Stimulated activated CD8-positive, alpha-beta memory T cell treated with anti-CD3 and anti-CD28 coated beads, Interleukin-7, amount 100 ng/mL, for 1 hour (primary cell): Measurements from ENCODE around the gene ITIH2.
"Not testable (repeated sequence)": the region's sequence is repeated elsewhere in the genome, so short reads cannot be mapped to it uniquely, and the experiment has no call there.

Experiments
- DNase-seq, 2 donors: peaks; one replicate each; pipeline ENCODE4 v3.0.0-alpha.2; 2020; ENCODE audit warnings: low read depth in 2 of 2

ITIH2 gene, protein sequence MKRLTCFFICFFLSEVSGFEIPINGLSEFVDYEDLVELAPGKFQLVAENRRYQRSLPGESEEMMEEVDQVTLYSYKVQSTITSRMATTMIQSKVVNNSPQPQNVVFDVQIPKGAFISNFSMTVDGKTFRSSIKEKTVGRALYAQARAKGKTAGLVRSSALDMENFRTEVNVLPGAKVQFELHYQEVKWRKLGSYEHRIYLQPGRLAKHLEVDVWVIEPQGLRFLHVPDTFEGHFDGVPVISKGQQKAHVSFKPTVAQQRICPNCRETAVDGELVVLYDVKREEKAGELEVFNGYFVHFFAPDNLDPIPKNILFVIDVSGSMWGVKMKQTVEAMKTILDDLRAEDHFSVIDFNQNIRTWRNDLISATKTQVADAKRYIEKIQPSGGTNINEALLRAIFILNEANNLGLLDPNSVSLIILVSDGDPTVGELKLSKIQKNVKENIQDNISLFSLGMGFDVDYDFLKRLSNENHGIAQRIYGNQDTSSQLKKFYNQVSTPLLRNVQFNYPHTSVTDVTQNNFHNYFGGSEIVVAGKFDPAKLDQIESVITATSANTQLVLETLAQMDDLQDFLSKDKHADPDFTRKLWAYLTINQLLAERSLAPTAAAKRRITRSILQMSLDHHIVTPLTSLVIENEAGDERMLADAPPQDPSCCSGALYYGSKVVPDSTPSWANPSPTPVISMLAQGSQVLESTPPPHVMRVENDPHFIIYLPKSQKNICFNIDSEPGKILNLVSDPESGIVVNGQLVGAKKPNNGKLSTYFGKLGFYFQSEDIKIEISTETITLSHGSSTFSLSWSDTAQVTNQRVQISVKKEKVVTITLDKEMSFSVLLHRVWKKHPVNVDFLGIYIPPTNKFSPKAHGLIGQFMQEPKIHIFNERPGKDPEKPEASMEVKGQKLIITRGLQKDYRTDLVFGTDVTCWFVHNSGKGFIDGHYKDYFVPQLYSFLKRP

DNA sequence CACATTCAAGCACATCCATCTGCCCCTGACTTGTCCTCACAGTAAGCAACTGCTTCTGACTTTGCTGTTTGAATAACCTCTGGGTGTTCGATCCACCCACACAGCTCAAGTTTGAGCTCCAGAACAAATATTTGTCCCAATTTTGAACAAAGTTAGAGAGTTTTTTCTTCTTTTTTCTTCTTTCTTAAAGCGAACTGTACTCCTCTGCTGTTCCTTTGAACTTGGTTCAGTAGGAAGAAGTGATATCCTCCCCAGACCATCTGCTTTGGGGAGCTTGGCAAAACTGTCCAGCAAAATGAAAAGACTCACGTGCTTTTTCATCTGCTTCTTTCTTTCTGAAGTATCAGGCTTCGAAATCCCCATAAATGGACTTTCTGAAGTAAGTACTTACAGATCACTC lies at the start of gene ITIH2:
ITIH2 (plus strand) TSS at position 177 of the 400 bp plus-strand sequence; CDS start at position 296, 119 bp downstream.
- DNase-seq = no peak

DNA sequence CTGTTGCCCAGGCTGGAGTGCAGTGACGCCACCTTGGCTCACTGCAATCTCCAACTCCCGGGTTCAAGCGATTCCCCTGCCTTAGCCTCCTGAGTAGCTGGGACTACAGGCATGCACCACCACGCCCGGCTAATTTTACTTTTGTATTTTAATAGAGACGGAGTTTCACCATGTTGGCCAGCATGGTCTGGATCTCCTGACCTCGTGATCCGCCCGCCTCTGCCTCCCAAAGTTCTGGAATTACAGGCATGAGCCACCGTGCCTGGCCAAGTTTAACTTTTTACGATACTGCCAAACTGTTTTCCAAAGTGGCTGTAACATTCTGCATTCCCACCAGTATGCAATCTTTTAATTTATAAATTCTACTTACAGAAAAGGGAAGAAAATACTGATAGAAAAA lies 46.0 kb upstream of the ITIH2 start:
- DNase-seq = not testable (repeated sequence)

DNA sequence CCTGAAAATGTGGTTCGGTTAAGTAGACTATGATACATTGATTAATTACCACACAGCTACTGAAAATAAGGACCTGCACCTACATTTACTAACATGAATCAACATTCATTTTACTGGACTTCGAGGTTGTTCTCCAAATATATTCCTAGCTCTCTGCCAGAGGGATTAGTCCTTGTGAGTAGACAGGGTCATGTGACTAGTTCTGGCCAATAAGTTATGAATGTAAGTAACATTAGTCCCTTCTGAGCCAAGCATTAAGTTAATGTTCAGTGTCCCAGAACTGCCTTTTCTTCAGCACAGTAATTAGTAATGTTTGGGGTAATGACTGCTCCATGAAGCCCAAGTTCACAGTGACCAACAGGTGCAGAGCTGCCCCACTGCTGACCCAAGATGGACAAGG lies 45.6 kb upstream of the ITIH2 start:
- DNase-seq = no peak

DNA sequence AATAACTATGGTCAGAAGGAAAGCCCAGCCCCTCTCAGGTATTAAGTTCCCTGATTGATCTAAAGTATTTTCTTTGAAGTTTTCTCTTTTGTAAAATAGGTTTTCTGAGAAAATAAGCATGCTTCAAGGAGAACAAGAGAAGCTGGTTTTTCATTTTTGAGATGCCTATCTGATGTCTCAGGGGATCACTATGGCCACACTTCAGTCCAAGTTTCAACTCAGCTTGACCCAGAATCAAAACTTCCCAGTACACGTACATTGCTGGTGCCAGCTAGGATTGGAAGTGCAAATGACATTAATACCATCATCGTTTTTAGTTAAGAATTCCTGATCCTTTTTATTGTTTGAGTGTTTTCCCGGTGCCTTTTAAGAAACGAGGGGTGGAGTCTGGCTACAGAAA lies 43.6 kb upstream of the ITIH2 start:
- no peak for DNase-seq

DNA sequence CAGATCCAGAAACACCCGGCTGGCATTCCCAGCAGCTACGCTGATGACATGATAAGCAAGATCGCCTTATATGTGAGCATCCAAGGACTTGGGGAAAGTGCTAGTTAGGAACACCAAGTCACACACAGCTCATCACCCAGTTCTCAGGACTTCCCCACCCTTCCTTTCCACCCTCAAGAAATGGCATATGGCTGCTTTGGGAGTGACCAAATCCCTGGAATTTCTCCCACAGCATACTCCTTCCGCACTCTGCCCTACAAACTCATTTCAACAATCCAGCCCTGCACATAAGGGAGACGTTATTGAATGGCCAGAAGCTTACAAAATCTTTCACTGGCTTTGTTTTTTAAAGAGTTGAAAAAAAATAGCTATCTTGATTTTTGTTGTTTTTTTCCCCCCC lies 40.6 kb upstream of the ITIH2 start:
- DNase-seq = no peak

DNA sequence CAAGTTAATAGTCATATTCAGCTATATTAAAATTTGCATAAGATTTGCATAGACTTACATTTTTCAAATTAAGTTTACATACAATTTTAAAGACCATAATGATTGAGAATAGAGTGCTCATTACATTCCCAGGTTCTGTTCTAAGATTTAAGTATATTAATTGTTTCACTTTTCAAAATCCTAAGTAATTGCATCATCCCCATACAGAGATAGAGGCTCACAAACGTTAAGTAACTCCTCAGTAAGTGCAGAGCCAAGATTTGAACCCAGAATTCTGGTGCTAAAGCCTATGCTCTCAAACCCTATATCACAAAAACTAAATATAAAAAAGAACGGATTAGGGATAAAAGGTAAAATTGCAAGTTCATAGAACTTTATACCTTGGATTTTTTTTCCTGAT lies 38.4 kb upstream of the ITIH2 start:
- DNase-seq = no peak

DNA sequence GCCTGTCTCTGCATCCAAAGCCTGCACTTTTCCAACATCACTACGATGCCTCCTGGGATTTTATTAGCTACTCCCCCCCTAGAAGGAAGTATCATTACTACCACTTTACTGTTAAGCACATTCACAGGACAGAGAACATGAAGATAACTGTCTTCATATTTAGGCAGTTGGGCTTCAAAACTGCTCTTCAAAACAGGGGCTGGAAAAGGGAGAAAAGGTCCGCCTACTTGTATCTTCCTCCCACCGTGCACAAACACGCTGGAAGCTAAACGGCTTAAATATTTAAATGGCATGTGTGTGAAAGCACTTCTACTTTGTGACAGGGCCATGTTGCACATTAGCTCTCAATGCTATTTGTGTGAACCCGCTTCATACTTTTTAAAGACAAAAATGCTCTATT lies 37.3 kb upstream of the ITIH2 start:
- no peak for DNase-seq

DNA sequence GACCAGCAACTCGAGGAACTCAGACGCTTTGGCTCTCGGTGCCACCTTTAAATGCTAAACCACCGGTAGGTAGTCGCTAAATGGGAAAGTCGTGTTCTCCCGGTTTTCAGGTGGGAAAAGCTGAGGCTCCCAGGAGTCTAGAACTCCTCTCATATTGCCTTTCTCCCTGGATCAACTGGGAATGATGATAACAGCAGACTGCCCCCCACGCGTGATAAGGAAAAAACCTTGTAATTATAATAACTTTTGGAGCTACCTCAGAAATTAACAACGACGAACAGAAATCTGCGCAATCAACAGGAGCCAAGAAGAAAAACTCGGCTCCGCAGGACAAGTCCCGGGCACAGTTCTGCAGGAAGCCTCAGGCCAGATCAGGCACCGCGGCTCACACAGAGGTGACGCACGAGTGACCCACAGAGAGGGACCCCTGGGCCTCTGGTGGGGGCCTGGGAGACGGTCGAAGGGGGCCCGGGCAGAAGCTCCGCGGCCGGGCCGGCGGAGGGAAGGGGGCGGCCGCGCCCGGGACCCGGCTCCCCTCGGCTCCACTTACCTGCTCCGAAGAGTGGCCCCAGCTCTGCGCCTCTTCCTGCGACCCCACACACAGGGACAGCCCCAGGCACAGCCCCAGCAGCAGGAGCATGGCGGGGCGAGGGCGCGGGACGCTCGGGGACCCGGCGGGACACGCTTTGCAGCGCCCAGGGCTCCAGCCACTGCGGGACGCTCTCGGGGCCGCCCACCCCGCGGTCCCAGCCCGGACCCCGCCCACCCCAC lies 36.7 kb upstream of the ITIH2 start, which contains the start of gene ITIH5:
ITIH5 (minus strand) TSS at position 714 of the 771 bp plus-strand sequence; CDS start at position 640, 74 bp downstream.
- DNase-seq = no peak

DNA sequence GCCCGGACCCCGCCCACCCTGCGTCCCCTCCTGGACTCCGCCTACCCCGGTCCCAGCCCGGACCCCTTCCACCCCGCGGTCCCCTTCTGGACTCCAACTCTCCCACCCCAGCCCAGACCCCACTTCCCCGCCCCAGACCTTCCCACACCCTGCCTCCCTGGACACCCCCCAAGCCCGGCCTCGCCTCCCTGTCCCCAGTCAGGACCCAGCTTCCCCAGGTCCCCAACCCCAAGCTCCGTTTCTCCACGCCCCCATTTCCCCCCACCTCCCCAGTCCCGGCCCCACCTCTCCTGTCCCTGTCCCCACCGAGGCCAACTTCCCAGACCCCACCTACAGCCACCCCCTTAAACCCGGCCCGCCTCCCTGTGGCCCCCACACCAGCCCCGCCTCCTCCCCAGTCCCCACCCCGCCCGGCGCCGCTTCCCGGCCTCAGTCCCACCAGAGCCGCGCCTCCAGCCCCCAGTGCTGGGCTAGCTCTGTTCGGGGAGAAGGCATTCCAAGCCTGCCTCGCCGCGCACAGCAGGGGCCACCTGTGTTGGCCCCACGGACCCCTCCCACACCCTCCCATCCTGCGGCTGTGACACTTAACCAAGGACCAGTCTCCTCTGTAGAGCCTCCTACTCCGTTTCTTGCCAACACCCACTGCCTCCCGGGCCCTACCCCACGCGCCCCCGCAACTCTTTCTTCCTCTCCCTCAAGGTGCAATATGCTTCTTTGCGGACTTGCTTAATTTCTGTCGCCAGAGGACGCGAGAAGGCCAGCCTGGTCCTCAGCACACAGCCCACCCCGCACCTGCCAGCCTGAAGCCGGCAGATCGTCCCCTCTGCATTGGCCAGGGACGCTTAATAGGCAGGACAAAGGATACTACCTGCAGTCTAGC lies 35.6 kb upstream of the ITIH2 start:
- no peak for DNase-seq

DNA sequence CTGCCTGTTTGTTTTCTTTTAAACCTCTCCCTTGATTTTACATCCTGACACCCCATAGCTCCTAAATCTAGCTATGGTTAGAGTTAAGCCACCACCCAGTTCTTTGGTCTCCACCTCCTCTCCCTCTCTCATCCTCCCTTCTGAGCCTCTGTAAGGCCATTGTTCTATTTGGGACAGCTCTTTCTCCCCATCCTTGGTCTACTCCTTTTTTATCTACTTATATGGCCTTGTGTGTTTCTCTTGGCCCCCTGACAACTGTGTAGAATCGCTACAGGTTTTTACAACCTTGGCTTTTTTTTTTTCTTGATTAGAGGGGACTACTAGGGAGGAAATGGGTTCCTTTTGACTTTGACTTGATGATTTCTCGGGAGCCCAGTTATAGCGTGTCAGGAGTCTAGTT lies 33.0 kb upstream of the ITIH2 start:
- no peak for DNase-seq

DNA sequence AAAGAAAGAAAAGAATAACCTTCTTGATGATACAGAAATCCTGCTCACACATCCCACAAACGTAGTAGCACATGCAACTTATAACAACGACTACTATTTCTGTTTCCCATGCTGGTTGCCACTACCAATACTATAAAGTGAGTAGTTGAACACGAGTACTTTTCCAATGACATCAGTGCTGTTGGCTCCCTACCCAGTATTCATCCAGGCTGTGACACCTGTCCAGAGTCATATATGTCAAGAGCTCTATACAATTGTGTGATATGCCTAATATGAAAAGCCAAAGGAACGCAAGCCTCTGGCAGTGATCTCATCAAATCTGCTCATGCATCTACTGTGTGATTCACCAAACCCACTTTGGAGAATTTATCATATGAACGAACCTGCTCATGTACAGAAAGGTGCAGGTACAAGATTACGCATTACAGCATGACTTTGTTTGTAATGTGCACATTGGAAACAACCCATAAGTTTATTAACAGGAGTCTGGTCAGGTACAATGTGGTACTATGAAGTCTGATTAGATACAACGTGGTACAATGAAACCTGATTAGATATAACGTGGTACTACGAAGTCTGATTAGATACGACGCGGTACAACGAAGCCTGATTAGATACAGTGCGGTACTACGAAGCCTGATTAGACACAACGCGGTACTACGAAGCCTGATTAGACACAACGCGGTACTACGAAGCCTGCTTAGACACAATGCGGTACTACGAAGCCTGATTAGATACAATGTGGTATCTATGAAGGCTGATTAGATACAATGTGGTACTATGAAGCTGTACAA lies 30.6 kb upstream of the ITIH2 start:
- no peak for DNase-seq

DNA sequence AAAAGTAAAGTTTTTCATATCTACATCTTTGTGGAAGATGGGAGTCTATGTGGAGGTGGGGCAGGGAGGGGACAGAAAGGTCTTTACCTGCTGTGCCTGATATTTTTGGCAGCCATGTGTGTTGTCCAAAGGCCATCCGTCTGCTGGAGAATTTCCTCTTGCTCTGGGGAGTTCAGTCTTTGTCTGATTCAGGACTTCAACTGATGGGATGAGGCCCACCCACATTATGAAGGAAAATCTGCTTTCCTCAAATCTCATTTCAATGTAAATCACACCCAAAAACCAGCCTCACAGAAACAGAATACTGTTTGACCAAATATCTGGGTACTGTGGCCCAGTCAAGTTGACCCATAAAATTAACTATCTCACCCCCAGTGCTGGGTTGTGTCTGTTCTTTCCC lies 23.9 kb upstream of the ITIH2 start:
- DNase-seq = no peak

DNA sequence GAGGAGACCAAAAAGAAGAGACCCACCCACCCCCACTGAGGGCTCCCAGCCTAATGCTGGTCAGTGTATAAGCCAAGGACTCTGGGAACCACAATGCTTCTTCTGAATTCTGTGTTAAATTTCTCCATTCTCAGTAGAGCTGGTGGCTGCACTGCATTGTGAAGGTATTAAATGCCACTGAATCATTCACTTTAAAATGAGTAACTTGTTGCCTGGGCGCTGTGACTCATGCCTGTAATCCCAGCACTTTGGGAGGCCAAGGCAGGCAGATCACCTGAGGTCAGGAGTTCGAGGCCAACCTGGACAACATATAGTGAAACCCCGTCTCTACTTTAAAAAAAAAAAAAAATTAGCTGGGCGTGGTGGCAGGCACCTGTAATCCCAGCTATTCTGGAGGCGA lies 23.0 kb upstream of the ITIH2 start:
- DNase-seq = not testable (repeated sequence)

DNA sequence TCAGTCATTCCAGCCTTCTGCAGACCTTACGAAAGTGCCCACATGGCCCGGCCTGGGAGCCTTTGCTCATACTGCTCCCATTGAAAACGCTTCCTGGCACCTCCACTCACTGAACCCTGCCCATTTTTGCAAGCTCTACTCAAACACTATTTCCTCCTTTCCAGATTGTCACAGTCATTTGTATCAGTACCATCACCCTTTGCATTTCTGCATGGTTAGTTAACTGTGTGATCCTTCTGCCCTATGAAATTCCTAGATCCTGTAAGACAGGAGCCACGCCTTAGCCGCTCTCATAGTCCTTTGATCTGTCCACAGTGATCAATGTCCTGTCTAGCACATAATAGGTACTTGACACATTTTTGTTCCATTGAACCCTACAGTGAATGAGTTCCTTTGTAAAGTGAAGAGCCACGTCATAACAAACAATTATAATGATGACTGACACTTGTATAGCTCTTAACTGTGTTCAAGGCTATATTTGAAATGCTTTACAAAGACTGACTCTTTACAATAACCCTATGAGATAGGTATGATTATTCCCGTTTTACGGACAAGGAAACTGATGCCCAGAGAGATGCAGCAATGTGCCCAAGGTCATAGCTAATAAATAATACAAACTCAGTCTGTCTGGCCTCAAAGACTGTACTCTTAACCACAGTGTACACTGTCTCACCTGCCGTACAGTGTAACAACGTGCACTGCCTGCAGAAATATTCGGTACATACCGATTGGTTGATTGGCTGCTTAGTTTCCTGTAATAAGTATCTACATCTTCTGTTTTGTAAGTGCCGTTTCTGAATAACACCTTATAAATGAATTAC lies 16.6 kb upstream of the ITIH2 start:
- DNase-seq = no peak

DNA sequence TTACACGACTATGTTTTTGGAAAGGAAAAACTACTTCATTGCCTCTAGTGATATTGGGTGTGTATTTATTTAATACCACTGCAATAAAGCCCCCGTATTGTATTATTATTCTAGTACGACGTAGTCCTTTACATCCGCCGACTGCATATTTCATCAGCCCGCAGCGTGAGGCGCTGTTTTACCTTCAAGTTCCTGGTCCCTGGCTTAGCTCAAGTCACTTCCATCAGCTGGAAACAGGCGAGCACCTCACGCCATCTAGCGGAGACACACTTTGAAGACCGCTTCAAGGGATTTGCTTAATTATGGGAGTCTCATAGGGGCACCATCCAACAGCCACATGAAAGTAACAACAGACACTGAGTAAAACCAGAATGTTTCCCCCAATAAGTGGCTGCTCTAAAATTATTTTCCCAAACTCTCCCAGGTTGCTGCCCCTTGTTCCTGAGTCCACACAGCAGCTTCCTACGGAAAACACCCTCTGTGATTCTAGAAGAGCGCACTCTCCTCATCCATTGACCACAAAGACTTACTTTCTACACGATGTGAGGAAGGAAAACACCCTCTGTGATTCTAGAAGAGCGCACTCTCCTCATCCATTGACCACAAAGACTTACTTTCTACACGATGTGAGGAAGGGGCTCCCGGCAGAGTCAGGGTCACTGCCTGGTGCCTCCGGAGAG lies 15.7 kb upstream of the ITIH2 start:
- DNase-seq = peak; percentile 37 to 41

DNA sequence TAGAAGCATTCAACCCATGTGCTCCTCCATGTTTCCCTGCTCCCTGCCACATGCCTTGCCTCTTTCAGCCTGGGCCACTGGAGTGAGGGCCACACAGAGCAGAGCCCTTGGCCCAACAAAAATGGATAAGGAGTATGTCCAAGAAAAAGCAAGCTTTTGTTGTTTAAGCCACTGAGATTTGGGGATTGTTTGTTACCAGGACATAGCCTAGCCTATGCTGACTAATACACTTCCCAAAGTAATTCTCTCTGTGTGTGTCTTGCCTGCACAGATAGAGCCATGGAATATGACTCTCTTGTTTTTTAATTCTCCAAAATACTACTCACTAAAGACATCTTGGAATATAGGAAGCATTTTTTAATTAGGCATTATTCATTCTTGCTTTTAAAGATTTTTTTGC lies 13.5 kb upstream of the ITIH2 start:
- DNase-seq = no peak

DNA sequence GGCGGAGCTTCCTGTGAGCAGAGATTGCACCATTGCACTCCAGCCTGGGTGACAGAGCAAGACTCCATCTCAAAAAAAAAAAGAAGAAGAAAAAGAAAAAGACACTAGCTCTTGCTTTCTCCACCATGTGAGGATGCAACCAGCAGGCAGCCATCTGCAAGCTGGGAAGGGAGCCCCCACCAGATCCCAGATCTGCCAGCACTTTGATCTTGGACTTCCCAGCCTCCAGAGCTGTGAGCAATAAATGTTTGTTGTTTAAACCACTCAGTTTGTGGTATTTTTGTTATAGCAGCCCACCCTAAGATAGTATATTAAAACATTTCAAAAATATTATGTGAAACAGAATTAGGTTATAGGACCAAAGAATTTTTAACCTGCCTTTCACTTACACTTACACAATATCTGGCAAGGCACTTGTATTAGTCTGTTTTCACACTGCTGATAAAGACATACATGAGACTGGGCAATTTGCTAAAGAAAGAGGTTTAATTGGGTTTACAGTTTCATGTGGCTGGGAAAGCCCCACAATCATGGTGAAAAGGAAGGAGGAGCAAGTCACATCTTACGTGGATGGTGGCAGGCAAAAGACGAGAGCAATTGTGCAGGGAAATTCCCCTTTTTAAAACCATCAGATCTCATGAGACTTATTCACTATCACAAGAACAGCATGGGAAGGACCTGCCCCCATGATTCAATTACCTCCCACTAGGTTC lies 12.1 kb upstream of the ITIH2 start:
- not testable (repeated sequence) for DNase-seq

DNA sequence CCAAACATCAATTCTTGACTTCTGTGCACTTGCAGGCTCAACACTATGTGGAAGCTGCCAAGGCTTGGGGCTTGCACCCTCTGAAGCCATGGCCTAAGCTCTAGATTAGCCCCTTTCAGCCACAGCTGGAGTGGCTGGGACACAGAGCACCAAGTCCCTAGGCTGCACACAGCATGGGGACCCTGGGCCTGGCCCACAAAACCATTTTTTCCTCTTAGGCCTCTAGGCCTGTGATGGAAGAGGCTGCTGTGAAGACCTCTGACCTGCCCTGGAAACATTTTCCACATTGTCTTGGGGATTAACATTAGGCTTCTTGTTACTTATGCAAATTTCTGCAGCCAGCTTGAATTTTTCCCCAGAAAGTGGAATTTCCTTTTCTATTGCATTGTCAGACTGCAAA lies 10.7 kb upstream of the ITIH2 start:
- not testable (repeated sequence) for DNase-seq
